ENCODE measurements around the gene MRPL4. TPM values are rescaled to one million over a fixed set of nuclear protein-coding genes. Genes with fewer than 3 reads are reported as not detected.

The MRPL4 gene
- total and polyA plus RNA-seq, 2 of the 13 experiments (the other 11 are each of a cell fraction or from before 2014, with no cell fraction given): 40.6 to 42.5 TPM

- TF ChIP-seq ZGPAT (CRISPR knock-in tag; IDR thresholded peaks at IDR 0.05) (0 out of 2 replicates have a peak, but pooled peaks have one; percentile 24), ZNF710 (CRISPR knock-in tag; IDR thresholded peaks at IDR 0.05; ENCODE audit: borderline replicate concordance) (no peak), TAF1 (CRISPR knock-in tag; IDR thresholded peaks at IDR 0.05) (no peak), ZNF713 (CRISPR knock-in tag; IDR thresholded peaks at IDR 0.05) (no peak), ZNF17 (CRISPR knock-in tag; IDR thresholded peaks at IDR 0.05) (no peak), BHLHE40 (IDR thresholded peaks at IDR 0.05; ENCODE audit: low read length) (peak; percentile 75), ERF (CRISPR knock-in tag; IDR thresholded peaks at IDR 0.05) (no peak), GPBP1L1 (CRISPR knock-in tag; IDR thresholded peaks at IDR 0.05) (no peak), ZNF253 (CRISPR knock-in tag; IDR thresholded peaks at IDR 0.05; ENCODE audit: borderline replicate concordance) (no peak), ZNF567 (CRISPR knock-in tag; IDR thresholded peaks at IDR 0.05; ENCODE audit: borderline replicate concordance) (no peak), ZUFSP (CRISPR knock-in tag; IDR thresholded peaks at IDR 0.05; ENCODE audit: borderline replicate concordance) (no peak), CERS6 (CRISPR knock-in tag; IDR thresholded peaks at IDR 0.05) (no peak), ZNF282 (IDR thresholded peaks at IDR 0.05; ENCODE audit: partially characterized antibody) (no peak), ZNF382 (CRISPR knock-in tag; IDR thresholded peaks at IDR 0.05; ENCODE audit: borderline replicate concordance) (no peak), TRIM22 (IDR thresholded peaks at IDR 0.05) (no peak), KAT8 (CRISPR knock-in tag; IDR thresholded peaks at IDR 0.05) (0 out of 2 replicates have a peak, but pooled peaks have one; percentile 19), ZNF512 (CRISPR knock-in tag; IDR thresholded peaks at IDR 0.05) (no peak), RBFOX2 (IDR thresholded peaks at IDR 0.05; ENCODE audit: low read depth, low read length) (peak; percentile 25; the same call in 1 of the 2 replicates), ZNF563 (CRISPR knock-in tag; IDR thresholded peaks at IDR 0.05) (no peak)
These were observed 37.3 kb downstream of the MRPL4 start (continued) for GRCh38 chr19:10289167-10289835.

All from HepG2 (cell line).